ENCODE data around the gene PIEZO2. TPM values are rescaled to one million over a fixed set of nuclear protein-coding genes. Genes with fewer than 3 reads are reported as not detected.

Gene PIEZO2
- total RNA-seq, 4 donors from 2014 or later: 0.68 to 2.2 (median 1.1) TPM

GRCh38 chr18:10950080-10950875 lies 199.1 kb downstream of the PIEZO2 start:
- no peak overlapping the region for H3K4me3 ChIP-seq
- peaks cover 20% of the 10 kb centered on the region for H3K9me3 ChIP-seq
- H3K36me3 ChIP-seq: no peaks in the 10 kb centered on the region
- no peak for DNase-seq (ENCODE audit: low spot score in 2 of 2)
- no peaks in the 10 kb centered on the region for H3K27me3 ChIP-seq
- no peak overlapping the region for H3K27ac ChIP-seq
- WGBS: 83% methylated on average over 12 of the region's 12 CpGs
- peaks cover 3% of the 10 kb centered on the region for H3K4me1 ChIP-seq
- TF ChIP-seq POLR2A (IDR thresholded peaks at IDR 0.05): no peak
- no peak for TF ChIP-seq POLR2AphosphoS5 (IDR thresholded peaks at IDR 0.05)

- no peak for DNase-seq (ENCODE audit: low spot score in 2 of 2)
- TF ChIP-seq POLR2AphosphoS5 (IDR thresholded peaks at IDR 0.05) (no peak), CTCF (IDR thresholded peaks at IDR 0.05) (no peak), POLR2A (IDR thresholded peaks at IDR 0.05) (no peak), EP300 (IDR thresholded peaks at IDR 0.05) (no peak)
- Histone ChIP-seq H3K4me3 (no peak overlapping the region), H3K36me3 (no peaks in the 10 kb centered on the region), H3K27ac (no peak overlapping the region), H3K27me3 (no peaks in the 10 kb centered on the region), H3K9me3 (peaks cover 26% of the 10 kb centered on the region), H3K4me1 (peaks cover 3% of the 10 kb centered on the region)
- 89% methylated on average over 1 of the region's 1 CpG for WGBS
Measured at GRCh38 chr18:10949655-10950054, 199.7 kb downstream of the PIEZO2 start.

- H3K9me3 ChIP-seq: peaks cover 32% of the 10 kb centered on the region
Measured at GRCh38 chr18:10948421-10948820, 200.9 kb downstream of the PIEZO2 start.

GRCh38 chr18:10946058-10946457 lies 203.3 kb downstream of the PIEZO2 start:
- Histone ChIP-seq H3K27me3 (no peaks in the 10 kb centered on the region), H3K36me3 (no peaks in the 10 kb centered on the region), H3K4me3 (no peak overlapping the region), H3K9me3 (peaks cover 36% of the 10 kb centered on the region), H3K27ac (no peak overlapping the region), H3K4me1 (no peaks in the 10 kb centered on the region)
- no peak for DNase-seq (ENCODE audit: low spot score in 2 of 2)
- TF ChIP-seq CTCF (IDR thresholded peaks at IDR 0.05) (no peak), EP300 (IDR thresholded peaks at IDR 0.05) (no peak), POLR2A (IDR thresholded peaks at IDR 0.05) (no peak), POLR2AphosphoS5 (IDR thresholded peaks at IDR 0.05) (no peak)

More at GRCh38 chr18:10948421-10948820, 200.9 kb downstream of the PIEZO2 start:
- 94% methylated on average over 5 of the region's 5 CpGs for WGBS
- no peak overlapping the region for H3K27ac ChIP-seq
- DNase-seq (ENCODE audit: low spot score in 2 of 2): no peak
- peaks cover 3% of the 10 kb centered on the region for H3K4me1 ChIP-seq
- H3K36me3 ChIP-seq: no peaks in the 10 kb centered on the region
- no peak overlapping the region for H3K4me3 ChIP-seq
- no peak for TF ChIP-seq POLR2AphosphoS5 (IDR thresholded peaks at IDR 0.05)
- no peak for TF ChIP-seq EP300 (IDR thresholded peaks at IDR 0.05)
- no peaks in the 10 kb centered on the region for H3K27me3 ChIP-seq

GRCh38 chr18:10942998-10943397 lies 206.4 kb downstream of the PIEZO2 start:
- 100% methylated on average over 3 of the region's 4 CpGs for WGBS
- DNase-seq (ENCODE audit: low spot score in 2 of 2): no peak
- no peak overlapping the region for H3K27ac ChIP-seq
- H3K36me3 ChIP-seq: no peaks in the 10 kb centered on the region
- no peaks in the 10 kb centered on the region for H3K4me1 ChIP-seq
- no peaks in the 10 kb centered on the region for H3K27me3 ChIP-seq
- no peak for TF ChIP-seq POLR2A (IDR thresholded peaks at IDR 0.05)
- no peak for TF ChIP-seq CTCF (IDR thresholded peaks at IDR 0.05)
- TF ChIP-seq POLR2AphosphoS5 (IDR thresholded peaks at IDR 0.05): no peak
- no peak for TF ChIP-seq EP300 (IDR thresholded peaks at IDR 0.05)
- no peak overlapping the region for H3K4me3 ChIP-seq
- H3K9me3 ChIP-seq: peaks cover 36% of the 10 kb centered on the region

- 91% methylated on average over 6 of the region's 6 CpGs for WGBS
- no peak overlapping the region for H3K4me3 ChIP-seq
Measured at GRCh38 chr18:10939822-10940221, 209.5 kb downstream of the PIEZO2 start.

More at GRCh38 chr18:10939822-10940221, 209.5 kb downstream of the PIEZO2 start:
- H3K27ac ChIP-seq: no peak overlapping the region
- TF ChIP-seq POLR2AphosphoS5 (IDR thresholded peaks at IDR 0.05): no peak
- no peak for TF ChIP-seq EP300 (IDR thresholded peaks at IDR 0.05)
- no peak for TF ChIP-seq POLR2A (IDR thresholded peaks at IDR 0.05)
- TF ChIP-seq CTCF (IDR thresholded peaks at IDR 0.05): no peak
- no peaks in the 10 kb centered on the region for H3K4me1 ChIP-seq
- no peaks in the 10 kb centered on the region for H3K27me3 ChIP-seq
- DNase-seq (ENCODE audit: low spot score in 2 of 2): no peak
- peaks cover 12% of the 10 kb centered on the region for H3K9me3 ChIP-seq
- no peaks in the 10 kb centered on the region for H3K36me3 ChIP-seq
